Neural progenitor cell (in vitro differentiated cells): ENCODE data around the gene CFAP61.

Experiments used
- EZH2 ChIP-seq: fragments of 200-600 bp; sonication (generic); IDR thresholded peaks from 2 replicates; pipeline ENCODE4 v1.6.1; 2017; ENCODE audit warnings: antibody characterized with exemption, mild to moderate bottlenecking, moderate library complexity
- EZH2phosphoT487 ChIP-seq: fragments of 200-600 bp; sonication (generic); IDR thresholded peaks from 2 replicates; pipeline ENCODE4 v1.6.1; 2017; ENCODE audit warnings: antibody characterized with exemption
- TF ChIP-seq, protein P1 (sequence below): fragments of 200-600 bp; sonication (generic); IDR thresholded peaks from 2 replicates; pipeline ENCODE4 v1.5.1; 2017; ENCODE audit warnings: antibody characterized with exemption, mild to moderate bottlenecking

DNA sequence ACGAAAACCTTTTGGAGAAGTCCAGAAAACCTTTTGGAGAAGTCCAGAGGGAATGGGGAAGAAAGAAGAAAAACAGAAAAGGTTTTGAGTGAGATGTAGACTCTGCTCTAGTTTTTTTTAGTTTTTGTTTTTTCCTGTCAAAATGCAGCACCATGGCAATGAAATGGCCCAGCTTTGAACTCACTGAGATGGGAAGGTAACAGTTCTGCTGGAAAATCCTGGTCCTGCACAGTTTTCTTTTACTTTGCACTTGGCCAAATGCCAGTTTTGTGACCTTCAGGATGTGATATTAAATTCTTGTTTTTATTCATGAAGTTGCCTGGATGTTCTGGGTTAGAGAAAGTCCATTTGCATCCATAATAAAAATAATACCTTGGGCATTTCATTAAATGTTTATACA lies 145.7 kb downstream of the CFAP61 start:
- TF ChIP-seq, protein P1, sequence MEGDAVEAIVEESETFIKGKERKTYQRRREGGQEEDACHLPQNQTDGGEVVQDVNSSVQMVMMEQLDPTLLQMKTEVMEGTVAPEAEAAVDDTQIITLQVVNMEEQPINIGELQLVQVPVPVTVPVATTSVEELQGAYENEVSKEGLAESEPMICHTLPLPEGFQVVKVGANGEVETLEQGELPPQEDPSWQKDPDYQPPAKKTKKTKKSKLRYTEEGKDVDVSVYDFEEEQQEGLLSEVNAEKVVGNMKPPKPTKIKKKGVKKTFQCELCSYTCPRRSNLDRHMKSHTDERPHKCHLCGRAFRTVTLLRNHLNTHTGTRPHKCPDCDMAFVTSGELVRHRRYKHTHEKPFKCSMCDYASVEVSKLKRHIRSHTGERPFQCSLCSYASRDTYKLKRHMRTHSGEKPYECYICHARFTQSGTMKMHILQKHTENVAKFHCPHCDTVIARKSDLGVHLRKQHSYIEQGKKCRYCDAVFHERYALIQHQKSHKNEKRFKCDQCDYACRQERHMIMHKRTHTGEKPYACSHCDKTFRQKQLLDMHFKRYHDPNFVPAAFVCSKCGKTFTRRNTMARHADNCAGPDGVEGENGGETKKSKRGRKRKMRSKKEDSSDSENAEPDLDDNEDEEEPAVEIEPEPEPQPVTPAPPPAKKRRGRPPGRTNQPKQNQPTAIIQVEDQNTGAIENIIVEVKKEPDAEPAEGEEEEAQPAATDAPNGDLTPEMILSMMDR, result no peak
- TF ChIP-seq EZH2 (no peak), EZH2phosphoT487 (no peak)
